Activated CD4-positive, alpha-beta T cell treated with anti-CD3 and anti-CD28 coated beads, Interleukin-2, amount 50 U/mL, for 1 hour (primary cell): ENCODE results near the gene C1orf216.
"Not testable (repeated sequence)": the region's sequence is repeated elsewhere in the genome, so short reads cannot be mapped to it uniquely, and the experiment has no call there.

Experiments used
- DNase-seq: peaks from one replicate; pipeline ENCODE4 v3.0.0-alpha.2; 2020

The C1orf216 gene, protein sequence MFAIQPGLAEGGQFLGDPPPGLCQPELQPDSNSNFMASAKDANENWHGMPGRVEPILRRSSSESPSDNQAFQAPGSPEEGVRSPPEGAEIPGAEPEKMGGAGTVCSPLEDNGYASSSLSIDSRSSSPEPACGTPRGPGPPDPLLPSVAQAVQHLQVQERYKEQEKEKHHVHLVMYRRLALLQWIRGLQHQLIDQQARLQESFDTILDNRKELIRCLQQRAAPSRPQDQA

GRCh38 chr1:35718492-35719336 is at the start of gene C1orf216:
Gene C1orf216 (minus strand): TSS chr1:35718884. CDS start chr1:35716321, 2,563 bp downstream.
- peak; percentile 66 for DNase-seq

DNA sequence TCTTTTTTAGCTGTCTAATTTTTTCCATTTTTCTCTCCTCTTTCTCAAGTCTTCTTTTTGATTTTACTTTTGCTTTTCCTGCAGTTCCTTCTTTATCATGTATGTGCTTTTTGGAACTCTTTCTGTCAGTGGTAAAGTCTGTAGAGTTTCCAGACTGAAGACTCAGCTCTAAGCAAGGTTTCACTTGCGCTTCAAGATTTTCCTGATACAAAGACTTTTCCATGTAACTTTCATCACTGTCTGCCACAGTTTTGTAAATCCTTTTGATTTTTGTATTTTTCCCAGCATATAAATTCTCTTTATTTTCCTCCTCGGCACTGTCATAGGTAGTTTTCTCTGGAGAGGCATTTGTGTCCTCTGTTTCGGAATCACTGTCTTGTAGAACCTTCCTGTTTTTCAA is 45.6 kb upstream of the C1orf216 start:
- no peak for DNase-seq

- no peak for DNase-seq
Measured at GRCh38 chr1:35763201-35763600, 44.5 kb upstream of the C1orf216 start.

DNA sequence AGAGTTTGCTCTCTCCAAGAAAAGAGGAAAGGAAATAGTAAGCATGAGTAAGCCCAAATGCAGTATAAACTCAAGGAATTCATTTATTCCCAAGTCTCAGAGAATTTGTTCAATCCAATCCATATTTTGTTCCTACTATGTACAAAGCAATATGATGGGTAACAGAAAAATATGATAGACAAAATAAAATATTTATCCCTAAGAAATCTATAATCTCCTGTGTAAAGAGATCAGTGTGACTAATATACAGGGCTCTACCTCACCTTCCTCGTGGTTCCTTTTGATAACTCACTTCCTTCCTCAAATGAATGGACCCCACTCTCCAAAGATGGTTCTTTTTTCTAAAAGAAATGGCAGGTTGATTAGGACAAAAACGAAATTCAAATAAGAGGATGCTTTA is 43.5 kb upstream of the C1orf216 start:
- no peak for DNase-seq

GRCh38 chr1:35756064-35756463 is 37.4 kb upstream of the C1orf216 start:
- DNase-seq = no peak

DNA sequence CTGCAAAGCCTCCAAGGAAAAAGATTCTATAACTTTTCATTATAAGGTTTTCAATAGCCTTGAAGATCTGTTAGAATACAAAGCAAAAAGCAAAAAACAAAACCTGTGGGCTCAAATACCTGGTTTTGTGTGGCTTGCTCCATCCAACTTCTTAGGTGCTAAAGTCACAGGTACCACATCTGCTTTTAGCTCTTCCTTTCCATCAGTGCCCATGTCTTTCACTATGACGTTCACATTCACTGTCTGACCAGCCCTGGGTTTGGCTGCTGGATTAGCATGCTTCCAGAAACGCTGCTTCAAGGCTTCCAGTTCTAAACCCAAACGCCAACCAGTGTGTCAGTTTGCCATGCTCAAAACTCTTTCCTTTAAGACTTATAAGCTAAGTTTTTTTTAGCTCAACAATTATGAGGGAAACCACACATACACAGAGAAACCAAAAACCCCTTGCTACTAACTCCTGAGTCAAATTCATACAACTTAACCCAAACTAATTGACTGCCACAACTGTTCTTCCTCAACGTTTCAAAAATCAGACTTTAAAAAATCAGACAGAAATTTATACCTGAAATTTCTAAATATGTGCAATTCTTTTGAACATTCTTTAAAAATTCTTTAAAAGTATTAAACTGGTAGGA is 35.1 kb upstream of the C1orf216 start:
- no peak for DNase-seq

GRCh38 chr1:35748326-35748725 is 29.6 kb upstream of the C1orf216 start:
- no peak for DNase-seq

GRCh38 chr1:35745124-35745730 is 26.5 kb upstream of the C1orf216 start:
- DNase-seq = no peak

GRCh38 chr1:35737120-35737519 is 18.4 kb upstream of the C1orf216 start:
- DNase-seq = no peak

GRCh38 chr1:35727434-35728040 is 8.9 kb upstream of the C1orf216 start:
- no peak for DNase-seq

DNA sequence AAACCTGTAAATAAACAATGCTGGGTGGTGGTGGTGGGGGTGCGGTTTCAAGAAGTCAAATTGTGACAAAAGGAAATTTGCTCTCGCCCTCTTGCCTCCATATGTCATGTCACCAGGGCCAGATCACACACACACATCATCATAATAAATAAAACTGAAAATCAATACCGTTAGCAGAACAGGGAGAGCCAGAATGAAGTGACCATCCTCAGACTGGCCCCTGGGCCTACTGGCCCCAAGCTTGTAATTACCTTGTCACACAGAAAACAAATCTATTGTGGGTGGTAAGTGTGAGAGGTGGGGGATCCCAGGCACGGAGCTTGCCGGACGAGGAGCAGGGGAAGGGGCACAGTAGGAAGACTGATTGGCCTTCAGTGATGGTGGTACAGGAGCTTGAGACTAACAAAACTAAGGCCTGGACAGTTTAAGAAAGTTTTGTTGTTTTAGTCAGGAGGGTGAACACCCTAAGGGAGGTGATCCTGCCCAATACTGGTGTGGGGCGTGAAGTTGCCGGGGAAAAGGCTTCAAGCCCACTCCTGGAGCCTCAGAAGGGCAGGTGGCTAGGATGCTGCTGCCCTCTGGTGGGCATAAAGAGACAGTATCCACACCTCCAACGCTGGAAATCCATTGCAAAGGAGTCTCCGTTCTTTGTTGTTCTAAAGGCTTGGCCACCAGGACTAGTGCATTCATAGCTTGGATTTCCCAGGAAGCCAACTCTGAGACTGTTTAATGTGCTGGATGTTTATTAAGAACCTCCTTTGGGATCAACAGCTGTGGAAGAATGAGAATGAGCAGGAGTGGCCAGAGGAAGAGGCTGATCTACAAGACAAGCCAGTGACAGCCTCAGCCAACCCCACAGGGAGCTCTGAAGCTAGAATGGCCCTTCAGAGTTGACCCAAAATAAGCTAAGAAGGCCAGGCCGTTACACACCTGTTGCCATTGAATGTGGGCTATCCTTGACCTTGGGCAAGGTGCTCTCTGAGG is 8.1 kb upstream of the C1orf216 start:
- peak; percentile 46 for DNase-seq

DNA sequence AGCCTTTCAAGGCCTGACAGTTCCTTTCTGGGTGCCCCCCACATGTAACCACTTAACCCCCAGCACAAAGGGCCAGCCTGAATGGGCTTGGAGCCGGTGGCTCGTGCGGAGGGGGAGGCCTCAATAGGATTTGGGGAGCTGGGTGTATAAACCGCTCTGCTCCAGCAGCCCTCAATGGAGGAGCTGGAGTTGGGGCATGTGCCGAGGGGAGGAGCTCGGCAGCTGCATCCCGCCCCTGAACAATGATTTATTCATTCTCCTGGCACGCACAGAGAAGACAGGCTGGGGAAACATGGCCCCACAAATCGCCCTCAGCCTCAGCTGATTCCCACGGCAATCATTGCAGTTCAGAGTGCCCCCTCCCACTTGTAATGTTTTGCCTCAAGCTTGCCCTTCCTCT is 6.9 kb upstream of the C1orf216 start:
- DNase-seq = no peak

- no peak for DNase-seq
Measured at GRCh38 chr1:35717911-35718476, 690 bp downstream of the C1orf216 start.

GRCh38 chr1:35715568-35716002 is 3.1 kb downstream of the C1orf216 start:
- peak; percentile 80 for DNase-seq

DNA sequence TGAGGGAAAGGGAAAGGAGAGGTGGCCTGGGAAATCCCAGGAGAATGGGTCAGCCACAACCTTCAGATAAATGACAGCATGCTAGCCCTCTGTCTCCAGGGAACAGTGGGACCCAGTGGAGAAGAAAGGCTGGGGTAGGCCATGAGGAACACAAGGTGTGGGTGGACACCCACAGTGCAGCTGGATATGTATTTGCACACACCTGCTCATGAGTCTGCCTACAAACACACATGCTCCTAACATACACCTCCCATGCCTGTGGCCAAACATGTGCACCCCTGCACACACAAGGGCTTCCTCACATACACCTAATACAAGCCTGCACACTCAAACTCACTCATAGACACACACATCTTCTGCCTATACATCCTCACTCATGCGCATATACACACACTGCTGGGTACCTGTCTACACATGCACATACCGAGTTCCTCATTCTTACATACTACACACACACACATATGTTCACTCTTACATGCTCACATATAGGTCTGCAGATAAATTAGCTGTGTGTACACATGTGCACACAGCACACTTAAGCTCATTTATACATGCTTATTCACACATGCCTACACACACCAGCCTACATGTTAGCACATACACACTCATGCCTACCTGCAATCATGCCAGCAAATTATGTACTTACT is 3.6 kb downstream of the C1orf216 start:
- DNase-seq = no peak

DNA sequence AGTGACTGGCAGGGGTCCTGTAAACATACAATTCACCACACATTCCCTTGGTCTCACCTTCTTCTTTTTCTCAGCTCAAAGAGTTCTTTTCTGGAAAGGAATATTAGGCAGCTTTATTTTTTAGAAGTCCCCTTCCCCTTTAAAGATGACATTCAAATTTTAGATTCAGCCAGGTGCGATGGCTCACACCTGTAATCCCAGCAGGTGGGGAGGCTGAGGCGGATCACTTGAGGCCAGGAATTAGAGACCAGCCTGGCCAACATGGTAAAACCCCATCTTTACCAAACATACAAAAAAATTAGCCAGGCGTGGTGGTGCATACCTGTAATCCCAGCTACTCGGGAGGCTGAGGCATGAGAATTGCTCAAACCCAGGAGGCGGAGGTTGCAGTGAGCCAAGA is 7.6 kb downstream of the C1orf216 start:
- not testable (repeated sequence) for DNase-seq

GRCh38 chr1:35708952-35709351 is 9.7 kb downstream of the C1orf216 start:
- DNase-seq = no peak

GRCh38 chr1:35708441-35708921 is 10.2 kb downstream of the C1orf216 start:
- no peak for DNase-seq

DNA sequence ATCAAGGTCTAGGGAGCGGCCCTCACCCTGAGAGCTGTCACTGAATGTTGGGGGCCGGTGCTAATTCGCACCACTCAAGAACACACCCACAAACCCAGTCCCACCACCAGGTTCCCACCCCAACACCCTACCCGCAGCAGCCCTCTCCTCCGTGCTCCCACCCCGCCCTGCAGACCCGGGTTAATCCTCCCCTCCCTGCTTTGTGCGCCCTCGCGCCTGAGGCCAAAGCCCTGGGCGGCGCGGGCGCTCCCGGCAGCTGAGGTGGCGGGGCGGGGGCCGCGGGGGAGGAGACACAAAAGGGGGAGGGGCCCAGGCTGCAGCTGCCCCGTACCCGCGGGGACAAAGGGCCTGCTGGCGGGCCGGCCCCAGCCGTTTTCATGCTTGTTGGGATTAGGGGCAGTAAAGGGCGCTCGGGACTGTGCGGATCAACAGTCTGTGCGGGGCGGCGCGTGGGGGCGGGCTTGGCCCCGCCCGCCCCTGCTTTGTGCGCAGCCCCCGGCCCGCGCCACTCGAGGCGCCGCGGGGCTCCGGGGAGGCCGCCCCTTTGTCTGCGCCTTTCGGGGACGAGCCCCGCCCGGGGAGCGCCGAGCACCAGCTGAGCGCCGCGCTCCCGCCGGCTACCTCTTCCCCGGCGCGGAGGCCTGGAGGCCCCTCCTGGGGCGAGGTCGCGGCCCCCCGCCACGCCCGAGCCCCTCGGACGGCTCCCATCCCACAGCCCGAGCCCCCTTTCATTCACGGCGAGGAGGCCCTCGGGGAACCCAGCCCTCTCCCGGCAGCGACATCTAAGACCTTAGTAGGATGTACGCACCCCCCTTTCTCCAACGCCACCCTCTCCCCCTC is 10.9 kb downstream of the C1orf216 start:
- peak; percentile 9 for DNase-seq
